Measurements from ENCODE around the gene CSDE1.

GRCh38 chr1:114729782-114730181, 28.0 kb downstream of the CSDE1 start:
- TF ChIP-seq CTCF (IDR thresholded peaks at IDR 0.05; ENCODE audit: borderline replicate concordance, extremely low read depth, low read length, poor library complexity, severe bottlenecking): no peak
- TF ChIP-seq EZH2 (IDR thresholded peaks at IDR 0.05; ENCODE audit: borderline replicate concordance, low read depth, low read length, severe bottlenecking): no peak

All from DND-41 (cell line).